CD4-positive, alpha-beta T cell (primary cell): ENCODE results near the gene PXDN. TPM values are rescaled to one million over a fixed set of nuclear protein-coding genes. Genes with fewer than 3 reads are reported as not detected.

ENCODE experiments used
- ATAC-seq: fragments of 200-7000 bp; cut with Tn5 transposase; one replicate; pipeline ENCODE4 v1.10.0; 2022; ENCODE audit warnings: mild to moderate bottlenecking; ENCODE audit not compliant: poor library complexity
- CTCF ChIA-PET: fragments of 350-600 bp; sonication (Branson Sonifier 250); formaldehyde crosslinking; loops from one replicate; lab custom pipeline; 2021; ENCODE audit warnings: antibody characterized with exemption, inconsistent platforms; lab: Charles Lee
- POLR2A ChIA-PET: fragments of 350-600 bp; sonication (Branson Sonifier 250); formaldehyde crosslinking; loops from one replicate; lab custom pipeline; 2021; ENCODE audit warnings: antibody characterized with exemption, inconsistent platforms; lab: Charles Lee
- DNase-seq, 14 experiments: peaks; one replicate each; pipeline ENCODE4 v3.0.0-alpha.2; 2013 to 2020; ENCODE audit warnings: mixed read lengths in 2 of 14
- H3K27ac ChIP-seq, 2 donors: one replicate each; pipeline versions ENCODE4 v1.5.1 to v1.7.0; 2013; ENCODE audit warnings: low read length in 2 of 2, low read depth in 1 of 2, mild to moderate bottlenecking in 1 of 2
- H3K27me3 ChIP-seq, 2 experiments: 1 replicate in 1 of 2; 2 replicates in 1 of 2; pipeline versions ENCODE4 v1.6.1 to v1.7.0; 2013; ENCODE audit warnings: low read length in 2 of 2, control low read depth in 1 of 2, mild to moderate bottlenecking in 1 of 2, moderate library complexity in 1 of 2; ENCODE audit not compliant: insufficient read depth in 2 of 2, control insufficient read depth in 1 of 2
- H3K36me3 ChIP-seq: one replicate; pipeline ENCODE4 v1.6.1; 2013; ENCODE audit warnings: low read length, control low read depth; ENCODE audit not compliant: insufficient read depth
- H3K4me1 ChIP-seq: one replicate; pipeline ENCODE4 v1.6.1; 2013; ENCODE audit warnings: low read length, control low read depth; ENCODE audit not compliant: insufficient read depth
- H3K4me3 ChIP-seq: one replicate; pipeline ENCODE4 v1.5.1; 2013; ENCODE audit warnings: mild to moderate bottlenecking, low read length, moderate library complexity
- H3K9me3 ChIP-seq, 2 experiments: 1 replicate in 1 of 2; 2 replicates in 1 of 2; pipeline versions ENCODE4 v1.6.1 to v1.7.0; 2013; ENCODE audit warnings: low read length in 2 of 2, mild to moderate bottlenecking in 2 of 2, control low read depth in 1 of 2, moderate library complexity in 1 of 2; ENCODE audit not compliant: control insufficient read depth in 1 of 2, insufficient read depth in 1 of 2
- H3K27ac Mint-ChIP-seq: one replicate; pipeline ENCODE4 v1.8.0; 2020; ENCODE audit warnings: mixed read lengths
- H3K27me3 Mint-ChIP-seq: one replicate; pipeline ENCODE4 v1.8.0; 2021; ENCODE audit warnings: mixed read lengths
- H3K36me3 Mint-ChIP-seq: one replicate; pipeline ENCODE4 v1.8.0; 2021; ENCODE audit warnings: low read depth, mixed read lengths
- H3K4me1 Mint-ChIP-seq: one replicate; pipeline ENCODE4 v1.8.0; 2021; ENCODE audit warnings: low read depth, mixed read lengths
- H3K4me3 Mint-ChIP-seq: one replicate; pipeline ENCODE4 v1.8.0; 2020; ENCODE audit warnings: mild to moderate bottlenecking, mixed read lengths
- H3K9me3 Mint-ChIP-seq: one replicate; pipeline ENCODE4 v1.8.0; 2020; ENCODE audit warnings: mixed read lengths
- CTCF ChIP-seq: fragments of 200-600 bp; IDR thresholded peaks from one replicate; pipeline ENCODE4 v1.8.0; 2022; ENCODE audit warnings: antibody characterized with exemption, mild to moderate bottlenecking
- intact Hi-C, 2 experiments: fragments of 100-400 bp; cut with DNase I in 1 of 2; cut with micrococcal nuclease in 1 of 2; formaldehyde crosslinking; loops; one replicate each; pipeline versions ENCODE4 v1.15.1 to v1.9.0; 2023 to 2025; cut with DNase I, micrococcal nuclease
- total RNA-seq, 174 experiments: library from RNA in 2 of 174; stranded (reverse) in 2 of 174; gene quantifications; one replicate each; pipeline ENCODE4 v1.2.3 and lab custom pipeline; 2021 to 2026

Gene PXDN
- total RNA-seq, 2 experiments from 2014 or later = 0.47 to 0.84 TPM

GRCh38 chr2:1759611-1759930, 15.3 kb upstream of the PXDN start:
- no peak overlapping the region for H3K4me3 ChIP-seq
- intact Hi-C loops = no loop called here
- H3K27me3 ChIP-seq = no peaks in the 10 kb centered on the region
- H3K4me1 Mint-ChIP-seq = no peaks in the 10 kb centered on the region
- H3K36me3 ChIP-seq = no peaks in the 10 kb centered on the region
- ATAC-seq (no peak), DNase-seq (no peak)
- no peak overlapping the region for H3K27ac ChIP-seq
- no peak overlapping the region for H3K27ac Mint-ChIP-seq
- no peak for TF ChIP-seq CTCF
- POLR2A ChIA-PET = no interaction called here
- H3K4me1 ChIP-seq = no peaks in the 10 kb centered on the region
- H3K4me3 Mint-ChIP-seq = no peak overlapping the region
- CTCF ChIA-PET = no interaction called here
- peaks cover 17% of the 10 kb centered on the region for H3K27me3 Mint-ChIP-seq
- H3K9me3 Mint-ChIP-seq = no peaks in the 10 kb centered on the region
- H3K36me3 Mint-ChIP-seq = no peaks in the 10 kb centered on the region
- peaks cover 0 to 23% of the 10 kb centered on the region in 2 experiments for H3K9me3 ChIP-seq

GRCh38 chr2:1758774-1759610, 14.7 kb upstream of the PXDN start:
- Mint-ChIP-seq H3K9me3 (no peaks in the 10 kb centered on the region), H3K36me3 (no peaks in the 10 kb centered on the region), H3K4me3 (no peak overlapping the region), H3K27me3 (peaks cover 17% of the 10 kb centered on the region), H3K27ac (no peak overlapping the region), H3K4me1 (no peaks in the 10 kb centered on the region)
- ATAC-seq (no peak), DNase-seq (no peak)
- Histone ChIP-seq H3K9me3 (peaks cover 0 to 29% of the 10 kb centered on the region in 2 experiments), H3K27ac (no peak overlapping the region), H3K36me3 (no peaks in the 10 kb centered on the region), H3K4me3 (no peak overlapping the region), H3K4me1 (no peaks in the 10 kb centered on the region), H3K27me3 (no peaks in the 10 kb centered on the region)
- no peak for TF ChIP-seq CTCF
- intact Hi-C loops = no loop called here
- ChIA-PET POLR2A (no interaction called here), CTCF (no interaction called here)

- no peak for TF ChIP-seq CTCF
- CTCF ChIA-PET = no interaction called here
Measured at GRCh38 chr2:1758171-1758570, 13.9 kb upstream of the PXDN start.

More at GRCh38 chr2:1758171-1758570, 13.9 kb upstream of the PXDN start:
- no peak for DNase-seq
- Histone ChIP-seq H3K4me1 (no peaks in the 10 kb centered on the region), H3K27ac (no peak overlapping the region), H3K27me3 (no peaks in the 10 kb centered on the region), H3K4me3 (no peak overlapping the region), H3K36me3 (no peaks in the 10 kb centered on the region), H3K9me3 (peaks cover 0 to 31% of the 10 kb centered on the region in 2 experiments)
- ATAC-seq = no peak
- no peaks in the 10 kb centered on the region for H3K4me1 Mint-ChIP-seq
- no peak overlapping the region for H3K4me3 Mint-ChIP-seq
- H3K9me3 Mint-ChIP-seq = no peaks in the 10 kb centered on the region
- POLR2A ChIA-PET = no interaction called here
- intact Hi-C loops = no loop called here
- H3K27me3 Mint-ChIP-seq = peaks cover 17% of the 10 kb centered on the region
- no peak overlapping the region for H3K27ac Mint-ChIP-seq
- H3K36me3 Mint-ChIP-seq = no peaks in the 10 kb centered on the region
